ENCODE measurements around the gene N4BP2L2. TPM values are rescaled to one million over a fixed set of nuclear protein-coding genes. Genes with fewer than 3 reads are reported as not detected.

Gene N4BP2L2
- polyA plus RNA-seq, 1 donor, result 121 TPM

DNA sequence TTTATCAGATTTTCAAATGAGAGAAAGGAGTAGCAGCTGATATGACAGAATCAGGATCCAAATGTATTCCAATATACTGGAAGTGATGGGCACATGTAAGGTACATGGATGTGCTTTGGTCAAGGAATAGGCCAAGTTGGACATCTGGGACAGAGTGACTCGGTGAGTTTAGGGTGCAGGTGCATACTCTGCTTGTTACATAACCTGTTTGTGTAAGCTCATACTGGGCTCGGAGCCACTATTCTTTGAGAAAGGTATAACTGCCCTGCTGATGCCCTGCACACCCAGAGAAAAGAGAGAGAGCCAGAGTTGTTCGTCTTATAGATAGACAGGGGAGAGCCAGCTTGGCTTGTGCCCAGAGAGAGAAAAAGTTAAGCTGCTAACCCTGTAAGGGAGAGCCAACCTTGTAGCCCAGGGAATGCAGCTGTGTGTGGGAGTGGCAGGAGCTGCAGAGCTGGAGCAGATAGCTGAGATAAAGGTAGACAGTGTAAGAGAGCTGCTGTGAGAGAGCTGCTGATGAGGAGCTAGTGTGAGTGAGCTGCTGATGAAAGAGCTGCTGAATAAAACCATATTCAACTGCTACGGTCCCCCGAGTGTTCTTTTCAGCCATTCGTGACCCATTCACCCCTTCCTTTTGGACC is 70.0 kb downstream of the N4BP2L2 start:
- no peak for DNase-seq (ENCODE audit: low read depth)

DNA sequence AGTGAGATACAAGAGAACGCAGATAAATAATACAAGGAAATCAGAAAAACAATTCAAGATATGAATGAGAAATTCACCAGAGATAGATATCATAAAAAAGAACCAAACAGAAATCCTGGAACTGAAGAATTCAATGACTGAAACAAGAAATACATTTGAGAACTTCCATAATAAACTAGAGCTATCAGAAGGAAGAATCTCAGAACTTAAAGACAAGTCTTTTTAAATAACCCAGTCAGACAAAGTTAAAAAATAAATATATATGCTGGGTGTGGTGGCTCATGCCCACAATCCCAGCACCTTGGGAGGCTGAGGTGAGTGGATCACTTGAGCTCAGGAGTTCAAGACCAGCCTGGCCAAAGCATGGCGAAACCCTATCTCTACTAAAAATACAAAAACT is 82.0 kb downstream of the N4BP2L2 start:
- DNase-seq (ENCODE audit: low read depth), result no peak

DNA sequence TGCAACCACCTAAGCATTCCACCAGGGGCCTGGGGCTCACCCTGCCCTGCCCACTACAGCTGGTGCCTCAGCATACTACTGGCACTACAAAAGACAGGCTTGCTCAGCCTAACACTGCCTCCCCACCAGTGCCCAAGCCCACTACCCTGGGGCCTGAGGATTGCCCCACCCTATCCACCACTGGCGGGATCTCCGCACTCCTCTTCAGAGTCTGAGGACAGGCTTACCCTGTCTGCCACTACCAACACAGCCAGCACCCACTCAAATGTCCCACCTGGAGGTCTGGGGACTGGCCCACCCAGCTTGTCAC is 83.0 kb downstream of the N4BP2L2 start:
- no peak for DNase-seq (ENCODE audit: low read depth)

DNA sequence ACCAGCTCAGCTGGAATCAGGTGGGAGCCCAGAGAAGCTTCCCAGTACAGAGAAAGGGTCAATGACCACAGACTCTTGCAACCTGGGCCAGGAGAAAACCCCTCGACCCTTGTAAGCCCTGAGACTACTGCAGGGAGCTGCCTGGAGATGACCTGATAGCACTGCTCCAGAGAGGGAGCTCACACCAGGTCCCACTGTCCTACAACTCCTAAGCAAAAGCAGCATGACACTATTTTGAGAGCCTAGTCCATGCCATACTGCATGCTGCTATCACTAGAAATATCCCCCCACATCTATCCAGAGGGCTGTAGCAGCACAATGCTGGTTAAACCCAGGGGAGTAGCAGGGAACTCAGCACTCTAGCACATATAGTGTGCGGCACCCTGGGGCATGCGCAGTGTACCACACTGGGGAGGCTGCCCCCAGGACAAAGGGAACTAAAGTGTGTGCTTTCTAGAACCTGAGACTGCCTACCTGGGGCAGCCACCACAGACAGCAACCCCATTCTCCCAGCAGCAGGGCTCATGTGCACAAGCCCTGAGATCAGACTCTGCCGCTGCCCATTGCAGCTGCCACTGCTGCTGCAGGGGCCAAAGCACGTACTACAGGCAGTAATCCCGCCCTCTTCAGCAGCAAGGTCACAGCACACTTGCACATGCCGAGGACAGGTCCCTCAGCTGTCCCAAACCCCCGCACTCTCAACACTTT is 83.6 kb downstream of the N4BP2L2 start:
- no peak for DNase-seq (ENCODE audit: low read depth)

DNA sequence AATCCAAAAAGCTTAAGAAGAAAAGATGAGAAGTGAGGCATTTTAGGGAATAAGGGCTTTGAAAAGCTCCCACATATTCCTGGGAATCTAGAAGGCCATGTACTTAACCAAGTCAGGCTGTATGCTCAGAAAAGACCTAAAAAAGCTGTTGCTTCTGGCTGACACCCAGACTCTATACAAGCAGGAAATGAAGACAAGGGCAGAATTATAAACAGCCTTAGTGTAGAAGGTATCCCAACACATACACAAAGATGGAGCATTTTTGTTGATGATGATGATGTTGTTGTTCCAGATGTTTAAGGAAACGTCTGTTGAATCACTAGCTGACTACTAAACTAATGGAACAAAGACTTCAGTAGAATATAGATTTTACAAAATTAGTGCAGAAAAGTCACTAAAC is 84.6 kb downstream of the N4BP2L2 start:
- DNase-seq (ENCODE audit: low read depth), result no peak

DNA sequence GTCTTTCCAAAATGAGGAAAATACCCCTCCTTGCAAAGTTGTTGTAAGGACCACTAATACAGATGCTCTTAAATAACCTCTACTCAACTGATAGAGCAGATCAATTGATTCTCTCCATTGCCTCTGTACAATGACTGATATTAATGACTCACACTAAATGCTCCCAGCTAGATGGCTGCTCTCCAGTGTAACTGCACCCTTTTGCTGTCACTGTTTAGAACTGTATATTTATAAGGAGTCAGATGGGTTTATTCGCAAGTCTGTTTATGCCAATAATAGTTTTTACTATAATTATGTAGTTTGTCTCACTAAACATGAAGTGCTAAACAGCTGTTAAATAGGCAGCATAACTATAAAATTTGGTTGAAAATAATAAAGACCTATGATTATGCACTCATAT is 89.6 kb downstream of the N4BP2L2 start:
- DNase-seq (ENCODE audit: low read depth), result no peak

DNA sequence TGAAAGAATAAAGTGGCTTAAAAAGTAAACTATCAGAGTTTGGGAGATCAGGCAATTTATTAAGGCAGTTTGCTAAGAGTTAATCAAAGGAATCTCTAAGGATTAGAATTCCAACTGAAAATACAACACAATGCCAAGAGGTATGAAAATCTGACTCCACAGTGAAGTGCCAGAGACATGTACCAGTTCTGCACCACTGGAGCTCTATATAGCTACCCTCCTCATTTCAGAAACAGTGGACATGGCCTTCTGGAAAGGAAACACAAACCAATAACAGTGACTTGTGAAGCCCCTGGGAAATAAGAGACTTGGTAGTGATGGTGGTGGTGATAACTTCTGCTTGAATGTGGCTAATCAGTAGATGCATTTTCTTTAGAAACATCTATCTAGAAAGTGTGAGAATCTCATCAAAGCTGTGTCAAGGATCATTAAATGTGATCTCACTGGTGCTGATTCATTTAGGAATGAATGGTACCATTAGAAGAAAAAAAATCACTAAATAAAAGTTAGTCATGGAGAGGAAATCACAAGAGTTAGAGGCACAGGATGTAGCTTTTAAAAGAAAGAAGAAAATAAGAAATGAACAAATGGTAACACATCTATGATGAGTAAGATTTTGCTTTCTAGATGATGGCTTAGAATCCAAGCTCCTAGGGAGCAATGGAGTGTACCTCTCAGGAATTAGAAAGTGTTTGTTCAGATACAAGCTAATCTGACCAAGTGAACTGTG is 90.5 kb downstream of the N4BP2L2 start:
- no peak for DNase-seq (ENCODE audit: low read depth)

DNA sequence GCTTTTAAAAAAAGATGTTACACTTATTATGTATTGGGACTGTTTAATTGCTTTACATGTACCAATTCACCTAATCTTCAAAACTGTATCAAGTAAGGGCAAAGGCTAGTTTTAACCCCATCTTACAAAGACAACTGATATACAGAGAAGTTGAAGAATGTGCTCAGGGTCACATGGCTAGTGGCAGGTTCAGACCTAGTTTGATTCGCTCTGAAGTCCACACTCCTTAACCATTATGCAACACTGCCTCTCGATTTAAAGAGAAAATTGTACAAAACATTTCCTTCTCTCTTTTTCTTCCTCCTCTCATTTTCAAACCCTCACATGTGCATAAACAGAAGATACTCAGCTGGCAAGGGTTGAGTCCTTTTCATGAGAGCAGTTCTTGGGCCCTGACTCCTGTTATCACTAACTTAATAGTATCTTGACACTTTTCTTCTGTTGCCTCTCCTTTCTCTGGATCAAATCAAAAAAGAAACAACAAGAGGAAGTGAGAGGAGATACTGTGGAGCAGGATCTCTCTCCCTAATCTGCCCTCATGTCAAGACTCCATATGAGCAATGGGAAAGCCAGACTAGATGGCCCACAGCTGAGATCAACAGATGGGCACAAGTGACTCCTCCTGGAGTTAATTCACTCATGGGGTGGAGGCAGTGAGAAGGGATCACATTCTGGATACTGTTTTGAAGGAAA is 91.7 kb downstream of the N4BP2L2 start:
- no peak for DNase-seq (ENCODE audit: low read depth)

DNA sequence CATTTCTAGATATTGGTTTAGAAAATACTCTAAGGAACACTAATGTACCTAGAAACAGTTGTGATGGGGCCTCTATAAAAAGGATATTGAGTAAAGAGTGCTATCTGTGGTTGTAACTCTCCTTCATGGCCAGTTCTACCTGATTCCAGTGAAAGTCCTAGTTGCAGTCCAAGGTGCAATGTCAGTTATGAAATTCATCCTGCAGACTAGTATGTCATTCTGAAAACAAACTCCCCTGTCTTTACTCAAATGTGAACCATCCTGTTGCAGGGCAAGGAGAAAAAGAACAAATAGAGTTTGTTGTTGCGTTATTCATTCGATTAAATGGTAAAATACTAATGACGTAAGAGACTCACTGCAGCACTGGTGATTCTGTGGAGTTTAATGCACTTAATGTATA is 92.4 kb downstream of the N4BP2L2 start:
- no peak for DNase-seq (ENCODE audit: low read depth)

DNA sequence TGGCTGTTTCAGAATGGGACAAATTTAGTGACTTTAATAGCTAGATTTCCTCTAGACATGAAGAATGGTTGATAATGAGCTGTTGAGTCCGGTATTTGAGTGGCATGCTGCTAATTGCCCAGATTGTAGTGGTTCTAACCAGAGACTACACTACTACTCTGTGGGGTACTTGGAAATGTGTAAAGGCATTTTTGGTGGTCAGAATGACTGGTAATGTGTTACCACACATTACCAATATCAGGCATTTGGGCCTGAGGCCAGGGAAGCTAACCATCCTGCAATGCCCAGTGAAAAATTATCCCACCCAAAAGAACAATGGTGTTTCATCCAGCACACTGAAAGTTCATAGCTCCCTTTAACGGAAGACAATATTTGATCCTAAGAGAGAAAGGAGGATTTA is 93.1 kb downstream of the N4BP2L2 start:
- no peak for DNase-seq (ENCODE audit: low read depth)

DNA sequence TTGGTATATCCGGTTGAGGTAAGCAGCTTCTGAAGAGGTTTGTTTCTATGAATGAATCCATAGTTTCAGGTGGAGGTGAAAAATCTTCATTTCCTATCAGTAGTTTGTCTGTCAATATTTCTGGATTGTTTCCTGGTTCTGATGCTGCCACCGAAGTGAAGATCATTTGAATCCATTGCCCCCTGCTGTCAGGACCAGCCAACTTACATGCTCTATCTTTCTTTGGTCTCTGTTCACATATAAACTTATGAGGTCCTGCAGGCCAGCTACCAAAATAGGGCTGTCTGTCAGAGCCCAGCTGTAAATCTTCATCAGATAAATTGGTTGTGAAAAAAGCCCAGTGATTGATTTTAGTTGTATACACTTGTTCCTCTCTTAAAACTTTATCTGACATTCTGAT is 95.5 kb downstream of the N4BP2L2 start:
- no peak for DNase-seq (ENCODE audit: low read depth)

DNA sequence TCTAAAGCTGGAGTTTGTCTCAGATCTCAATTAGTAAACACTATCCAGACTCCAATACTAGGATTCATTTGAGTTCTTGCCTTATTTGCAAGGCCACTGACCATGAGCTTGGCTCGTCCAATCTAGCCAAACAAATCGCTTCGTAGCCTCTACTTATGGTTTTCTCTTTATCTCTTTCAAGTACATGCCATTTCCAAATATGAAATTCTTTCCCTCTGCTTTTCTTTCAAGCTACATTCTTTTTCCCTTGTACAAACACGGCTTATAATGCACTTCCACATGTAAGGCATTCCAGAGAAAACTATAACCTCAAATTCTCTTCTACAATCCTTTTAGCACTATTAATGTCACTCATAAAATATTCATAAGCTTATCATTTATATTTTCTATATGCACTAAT is 99.7 kb downstream of the N4BP2L2 start:
- no peak for DNase-seq (ENCODE audit: low read depth)

DNA sequence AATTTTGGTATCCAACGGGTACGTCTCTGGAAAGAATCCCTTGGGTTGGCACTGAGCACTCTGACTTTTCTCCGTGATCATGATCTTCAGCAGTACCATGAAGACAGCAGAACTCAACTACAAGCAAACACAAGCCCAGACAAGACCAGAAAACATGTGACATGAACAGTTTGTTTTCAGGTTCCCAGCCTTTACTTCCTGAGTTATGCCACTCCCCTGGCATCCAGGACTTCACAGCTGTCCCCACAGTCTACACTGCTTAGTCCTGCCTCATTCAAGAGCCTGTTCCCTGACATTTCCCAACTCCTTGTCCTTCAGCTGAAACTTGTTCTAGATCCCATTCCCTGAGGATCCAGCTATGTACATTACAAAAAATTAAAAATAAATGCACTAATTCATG is 105.7 kb downstream of the N4BP2L2 start:
- DNase-seq (ENCODE audit: low read depth), result no peak

DNA sequence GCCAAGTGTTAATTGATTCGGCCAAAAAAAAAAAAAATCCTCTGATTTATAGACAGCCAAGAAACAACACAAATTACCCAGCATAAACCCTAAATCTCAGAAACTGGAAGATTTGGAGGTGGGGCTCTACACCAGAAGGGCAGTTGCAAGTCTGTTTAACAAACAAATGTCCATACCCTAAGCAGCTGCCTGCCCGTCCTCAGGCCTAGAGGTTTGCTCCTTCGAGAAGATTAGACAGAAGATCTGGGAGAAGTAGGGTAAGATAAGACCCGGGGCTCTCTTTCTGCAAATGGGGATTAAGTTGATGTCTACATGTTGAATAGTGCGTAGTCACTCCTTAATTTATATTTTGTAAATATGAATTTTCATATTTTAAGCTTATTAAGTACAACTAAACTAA is 107.2 kb downstream of the N4BP2L2 start:
- no peak for DNase-seq (ENCODE audit: low read depth)

DNA sequence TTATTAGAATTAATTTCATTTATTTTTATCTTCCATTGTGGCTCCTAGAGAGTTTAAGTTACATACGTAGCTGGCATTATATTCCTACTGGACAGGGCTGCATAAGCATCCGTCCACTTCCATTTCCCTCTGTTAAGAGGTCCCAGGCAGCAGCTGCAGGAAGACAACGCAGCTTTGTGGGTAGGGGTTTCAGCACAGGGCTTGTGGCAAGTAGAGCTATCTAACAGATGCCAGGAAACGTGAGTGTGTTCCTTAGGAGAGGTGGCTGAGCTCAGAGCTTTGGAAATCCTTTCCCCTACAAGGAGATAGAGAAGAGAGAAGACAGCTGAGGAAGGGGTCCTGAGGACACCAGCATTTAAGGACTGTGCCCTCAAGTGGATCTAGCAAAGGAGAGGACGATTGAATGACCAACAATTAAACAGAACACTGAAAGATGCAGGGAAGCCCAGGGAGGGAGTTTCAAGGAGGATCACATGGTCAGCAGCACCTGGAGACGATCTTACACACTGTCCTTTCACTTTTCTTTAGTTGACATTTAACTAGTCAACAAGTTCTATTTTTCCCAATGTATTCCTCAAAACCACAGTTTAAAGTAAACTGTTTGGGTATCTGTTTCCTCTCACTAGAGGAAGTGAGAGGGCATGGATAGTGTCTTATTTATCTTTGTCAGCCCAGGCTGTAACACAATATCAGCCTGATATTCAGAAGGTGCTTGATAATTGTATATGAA is 108.4 kb downstream of the N4BP2L2 start:
- no peak for DNase-seq (ENCODE audit: low read depth)

DNA sequence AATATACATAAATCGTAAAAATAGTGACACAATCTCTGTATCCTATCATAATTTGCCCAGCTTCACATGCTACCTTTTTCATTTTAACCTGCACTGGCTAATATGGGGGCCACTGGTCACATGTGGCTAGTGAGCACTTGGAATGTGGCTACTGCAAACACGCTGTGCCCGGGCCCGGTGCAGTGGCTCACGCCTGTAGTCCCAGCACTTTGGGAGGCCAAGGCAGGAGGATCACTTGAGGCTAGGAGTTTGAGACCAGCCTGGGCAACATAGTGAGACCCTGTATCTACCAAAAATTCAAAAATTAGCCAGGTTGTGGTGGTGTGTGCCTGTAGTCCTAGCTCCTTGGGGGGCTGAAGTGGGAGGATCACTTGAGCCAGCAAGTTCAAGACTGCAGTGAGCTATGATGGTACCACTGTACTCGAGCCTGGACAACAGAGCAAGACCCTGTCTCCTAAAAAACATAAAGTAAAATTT is 109.1 kb downstream of the N4BP2L2 start:
- no peak for DNase-seq (ENCODE audit: low read depth)

DNA sequence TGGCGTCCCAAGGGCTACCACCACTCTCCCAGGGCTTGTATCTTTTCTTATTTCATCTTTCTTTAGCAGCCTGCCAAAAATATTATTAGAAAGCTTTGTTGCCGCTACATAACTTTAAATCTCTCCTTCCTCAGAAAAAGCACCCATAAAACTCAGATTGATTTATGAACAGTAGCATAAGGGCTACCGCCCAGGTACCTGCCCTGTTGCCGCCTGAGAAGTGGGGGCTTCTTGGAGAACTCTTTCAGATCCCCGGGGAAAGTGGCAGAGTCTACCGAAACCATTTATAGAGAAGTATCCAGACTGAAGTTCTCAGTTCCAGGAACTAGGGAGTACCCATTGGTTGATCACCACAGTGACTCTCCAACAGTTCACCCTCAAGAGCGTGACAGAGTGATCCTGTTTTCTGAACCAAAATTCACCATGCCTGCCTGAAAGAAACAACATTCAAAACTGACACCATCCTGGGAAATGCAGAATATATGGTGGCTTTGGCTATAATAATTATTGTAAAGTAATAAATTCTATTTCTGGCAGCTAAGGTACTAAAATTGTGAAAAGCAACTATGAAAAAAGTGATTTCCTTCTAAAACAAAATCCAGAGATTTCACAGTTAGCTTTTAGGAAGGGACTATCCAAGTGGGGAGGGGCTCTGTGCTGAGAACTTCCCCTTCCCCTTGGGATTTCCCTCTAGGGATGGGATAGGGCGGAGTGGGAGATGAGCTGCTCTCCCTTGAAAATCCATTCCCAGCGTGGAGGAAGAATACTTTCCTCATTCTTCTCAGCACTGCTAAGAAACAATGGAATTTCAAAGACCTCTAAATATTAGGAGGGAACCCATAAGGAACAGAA is 109.8 kb downstream of the N4BP2L2 start:
- DNase-seq (ENCODE audit: low read depth), result no peak

DNA sequence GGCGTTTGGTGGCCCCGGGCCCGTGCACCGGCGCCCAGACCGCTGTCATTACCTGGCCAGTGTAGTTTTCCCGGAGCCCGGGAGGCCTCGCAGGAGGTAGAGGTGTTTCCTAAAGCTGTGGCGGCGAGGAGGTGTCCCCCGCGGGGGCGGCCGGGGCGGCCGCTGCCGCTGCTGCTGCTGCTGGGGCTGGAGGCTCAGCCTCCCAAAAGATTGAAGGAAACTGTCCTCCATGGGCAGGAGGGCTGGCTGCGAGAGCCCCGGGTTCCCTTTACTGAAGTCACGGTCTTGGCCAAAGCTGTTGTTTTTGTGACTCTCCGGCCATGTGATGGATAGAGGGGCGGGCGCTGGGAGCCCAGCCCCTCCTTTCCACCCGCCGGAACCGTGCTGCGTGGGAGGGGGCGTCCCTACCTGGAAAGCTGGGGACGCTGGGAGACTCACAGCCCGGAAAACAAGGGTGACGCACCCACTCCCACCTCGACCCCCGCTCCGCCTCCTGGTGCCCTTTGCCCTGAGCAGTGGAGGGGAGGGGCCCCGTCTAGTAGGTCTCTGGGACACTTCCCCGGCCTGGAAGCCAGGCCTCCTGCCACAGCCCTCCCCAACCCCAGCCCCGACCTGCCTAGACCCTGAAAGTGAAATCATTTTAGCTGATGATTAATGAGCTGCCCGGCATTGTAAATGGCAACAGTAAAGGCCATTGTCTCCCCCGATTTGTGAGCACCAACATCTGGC is 110.6 kb downstream of the N4BP2L2 start, which contains the start of gene N4BP2L1:
Gene N4BP2L1, minus strand, starts transcription at position 279 of the 729 bp plus-strand sequence. Its CDS starts 48 bp downstream, at position 231.
- no peak for DNase-seq (ENCODE audit: low read depth)

DNA sequence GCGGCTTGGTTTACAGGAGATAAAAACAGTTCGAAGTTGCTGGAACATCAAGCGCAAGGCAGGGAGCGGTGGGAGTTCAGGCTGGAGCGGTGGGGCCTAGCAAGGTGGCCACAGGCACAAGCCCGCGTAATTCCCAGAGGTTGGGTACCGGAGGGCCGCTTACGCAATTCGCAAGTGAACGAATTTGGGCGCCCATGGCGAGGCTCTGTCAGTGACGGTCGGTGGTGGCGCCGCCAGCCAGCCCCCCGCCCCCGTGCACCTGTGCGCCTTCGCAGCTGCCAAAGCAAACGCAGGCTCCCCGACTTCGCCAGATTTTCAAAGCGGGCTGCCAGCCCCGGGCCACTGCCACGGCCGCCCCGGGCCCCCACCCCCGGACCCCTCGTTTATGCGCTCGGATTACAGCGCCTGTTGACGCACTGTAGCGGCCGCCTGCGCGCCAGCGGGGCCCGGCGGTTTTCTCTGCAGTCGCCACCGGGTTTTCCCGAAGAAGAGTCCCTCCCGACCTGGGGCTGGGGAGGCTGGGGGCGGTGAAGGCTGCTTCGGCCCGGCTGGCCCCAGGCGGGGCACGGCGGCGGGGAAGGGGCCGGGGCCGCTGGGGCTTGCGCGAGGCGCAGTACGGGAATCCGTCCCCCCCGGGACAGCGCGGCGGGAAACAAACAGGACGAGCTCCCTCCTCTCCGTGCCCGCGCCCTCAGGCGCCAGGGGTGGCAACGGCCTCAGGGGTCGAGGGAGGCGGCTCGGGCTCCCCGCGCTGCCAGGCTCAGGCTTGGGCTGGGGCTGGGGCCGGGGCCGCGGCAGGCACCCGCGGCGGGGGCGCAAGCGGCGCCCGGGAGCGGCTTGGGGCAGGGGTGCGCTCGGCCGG is 111.4 kb downstream of the N4BP2L2 start:
- DNase-seq (ENCODE audit: low read depth), result no peak
